GM12892 (cell line): ENCODE measurements around the gene HRAS.

ENCODE experiments used
- DNase-seq: peaks from one replicate; pipeline ENCODE4 v3.0.0; 2011; ENCODE audit not compliant: insufficient read length
- FAIRE-seq: peaks from 2 replicates; lab custom pipeline; 2011; peaks lifted over from hg19 to GRCh38; lab: Jason Lieb, UNC
- POLR2A ChIP-seq: IDR thresholded peaks from 2 replicates; pipeline ENCODE4 v1.6.1; 2011; ENCODE audit warnings: low read depth, low read length, control low read depth
- POLR2AphosphoS5 ChIP-seq: IDR thresholded peaks from 2 replicates; pipeline ENCODE4 v1.6.1; 2011; ENCODE audit warnings: low read depth, low read length, control low read depth
- TAF1 ChIP-seq: IDR thresholded peaks from 2 replicates; pipeline ENCODE4 v1.6.1; 2011; ENCODE audit warnings: low read depth, mild to moderate bottlenecking, control low read depth, low read length, borderline replicate concordance

HRAS gene

GRCh38 chr11:534396-535209, 773 bp downstream of the HRAS start:
- FAIRE-seq, result peak; percentile 70

DNA sequence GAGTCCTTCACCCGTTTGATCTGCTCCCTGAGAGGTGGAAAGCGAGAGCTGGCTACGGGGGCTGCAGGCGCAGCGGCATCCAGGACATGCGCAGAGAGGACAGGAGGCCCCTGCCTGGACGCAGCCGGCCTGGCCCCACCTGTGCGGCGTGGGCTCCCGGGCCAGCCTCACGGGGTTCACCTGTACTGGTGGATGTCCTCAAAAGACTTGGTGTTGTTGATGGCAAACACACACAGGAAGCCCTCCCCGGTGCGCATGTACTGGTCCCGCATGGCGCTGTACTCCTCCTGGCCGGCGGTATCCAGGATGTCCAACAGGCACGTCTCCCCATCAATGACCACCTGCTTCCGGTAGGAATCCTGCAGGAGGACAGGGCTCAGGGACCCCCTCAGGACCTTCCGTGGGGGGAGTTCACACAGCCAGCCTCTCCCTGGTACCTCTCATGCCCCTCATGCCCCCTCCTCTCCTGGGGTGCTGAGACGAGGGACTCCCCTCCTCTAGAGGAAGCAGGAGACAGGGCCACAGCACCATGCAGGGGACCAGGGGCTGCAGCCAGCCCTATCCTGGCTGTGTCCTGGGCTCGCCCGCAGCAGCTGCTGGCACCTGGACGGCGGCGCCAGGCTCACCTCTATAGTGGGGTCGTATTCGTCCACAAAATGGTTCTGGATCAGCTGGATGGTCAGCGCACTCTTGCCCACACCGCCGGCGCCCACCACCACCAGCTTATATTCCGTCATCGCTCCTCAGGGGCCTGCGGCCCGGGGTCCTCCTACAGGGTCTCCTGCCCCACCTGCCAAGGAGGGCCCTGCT, 1.6 kb downstream of the HRAS start:
- FAIRE-seq (peak; percentile 36), DNase-seq (no peak)
- TF ChIP-seq TAF1 (no peak), POLR2A (no peak), POLR2AphosphoS5 (no peak)

More at GRCh38 chr11:534396-535209, 773 bp downstream of the HRAS start:
- no peak for DNase-seq
- TF ChIP-seq TAF1 (no peak), POLR2AphosphoS5 (no peak), POLR2A (no peak)

DNA sequence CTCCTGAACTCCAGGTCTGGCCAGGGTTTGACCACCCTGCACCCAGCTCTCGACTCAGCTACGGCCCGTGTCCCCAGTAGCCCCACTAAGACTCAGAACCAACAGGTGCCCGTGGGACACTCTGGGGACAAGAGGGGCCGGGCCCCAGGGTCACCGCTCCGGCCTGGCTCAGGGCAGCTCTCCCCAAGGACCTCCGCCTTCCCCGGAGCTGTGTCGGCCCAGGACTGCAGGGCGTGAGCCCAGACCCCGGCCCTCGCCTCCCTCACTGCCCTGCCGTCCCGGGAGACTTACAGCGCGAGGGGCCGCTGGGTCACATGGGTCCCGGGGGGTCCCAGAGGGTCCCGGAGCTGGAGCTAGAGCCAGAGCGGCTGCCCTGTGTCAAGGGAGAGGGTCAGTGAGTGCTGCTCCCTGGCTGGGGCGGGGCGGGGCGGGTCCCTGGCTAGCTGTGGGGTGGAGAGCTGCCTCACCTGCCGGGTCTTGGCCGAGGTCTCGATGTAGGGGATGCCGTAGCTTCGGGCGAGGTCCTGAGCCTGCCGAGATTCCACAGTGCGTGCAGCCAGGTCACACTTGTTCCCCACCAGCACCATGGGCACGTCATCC, 2.3 kb downstream of the HRAS start:
- DNase-seq (no peak), FAIRE-seq (no peak)
- TF ChIP-seq TAF1 (no peak), POLR2A (no peak), POLR2AphosphoS5 (no peak)

- FAIRE-seq (no peak), DNase-seq (no peak)
- TF ChIP-seq POLR2A, result no peak
- TF ChIP-seq POLR2AphosphoS5, result no peak
Observed at GRCh38 chr11:532527-532985, 2.8 kb downstream of the HRAS start.

DNA sequence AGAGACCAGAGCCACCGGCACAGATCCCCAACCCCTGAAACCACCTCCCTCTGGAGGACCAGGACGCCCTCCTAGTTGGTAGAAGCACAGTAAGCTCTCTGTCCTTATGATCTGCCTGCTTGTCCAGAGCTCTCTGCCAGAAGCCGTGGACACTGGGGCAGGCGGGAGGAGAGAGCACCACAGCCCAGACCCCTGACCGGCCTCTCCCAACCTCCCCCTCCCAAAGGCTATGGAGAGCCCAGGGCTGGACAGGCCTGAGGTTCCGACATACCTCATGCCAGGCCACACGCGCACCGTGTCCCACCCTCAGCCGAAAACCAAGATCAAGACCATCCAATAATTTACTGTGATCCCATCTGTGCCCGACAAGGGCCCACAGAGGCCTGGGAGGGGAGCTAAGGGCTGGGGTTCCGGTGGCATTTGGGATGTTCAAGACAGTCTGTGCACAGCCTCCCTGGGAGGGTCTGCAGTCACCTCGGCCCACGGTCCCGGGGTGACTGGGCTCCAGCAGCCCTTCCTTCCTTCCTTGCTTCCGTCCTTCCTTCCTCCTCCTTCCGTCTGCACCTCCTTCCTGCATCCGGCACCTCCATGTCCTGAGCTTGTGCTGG, 3.4 kb downstream of the HRAS start:
- TF ChIP-seq POLR2A (no peak), POLR2AphosphoS5 (no peak), TAF1 (no peak)
- FAIRE-seq (no peak), DNase-seq (no peak)

DNA sequence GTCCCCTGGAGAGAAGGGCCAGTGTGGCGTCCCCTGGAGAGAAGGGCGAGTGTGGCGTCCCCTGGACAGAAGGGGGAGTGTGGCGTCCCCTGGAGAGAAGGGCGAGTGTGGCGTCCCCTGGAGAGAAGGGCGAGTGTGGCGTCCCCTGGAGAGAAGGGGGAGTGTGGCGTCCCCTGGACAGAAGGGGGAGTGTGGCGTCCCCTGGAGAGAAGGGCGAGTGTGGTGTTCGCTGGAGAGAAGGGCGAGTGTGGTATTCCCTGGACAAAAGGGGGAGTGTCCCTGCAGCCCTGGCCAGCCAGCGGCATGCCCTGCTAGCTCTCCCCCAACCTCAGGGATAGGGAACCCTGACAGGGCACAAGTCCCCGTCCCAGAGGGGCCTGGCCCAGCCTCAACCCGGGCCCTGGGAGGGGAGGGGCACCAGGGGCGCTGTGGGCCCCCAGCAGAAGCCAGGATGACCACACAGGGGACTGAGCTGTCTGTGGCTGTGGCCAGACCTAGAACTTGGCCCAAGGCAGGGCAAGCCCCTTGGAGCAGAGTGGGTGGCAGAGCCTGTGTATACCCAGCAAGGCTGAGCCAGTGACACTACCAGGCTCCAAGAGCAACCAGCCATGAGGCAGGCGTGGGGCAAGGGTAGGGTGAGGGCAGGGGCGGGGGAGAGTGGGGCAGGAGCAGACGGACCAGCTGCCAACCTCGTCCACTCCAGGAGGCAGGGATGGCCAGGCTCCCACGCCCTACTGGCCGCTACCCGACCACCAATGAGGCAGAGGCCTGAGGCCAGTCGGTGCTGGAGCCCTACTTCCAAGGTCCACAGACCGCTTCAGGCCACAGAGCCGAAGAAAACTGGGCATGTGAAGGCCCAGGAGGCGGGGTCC, 4.2 kb downstream of the HRAS start:
- TF ChIP-seq TAF1 (no peak), POLR2A (no peak), POLR2AphosphoS5 (no peak)
- DNase-seq, result no peak
- FAIRE-seq, result no peak

- FAIRE-seq, result no peak
- no peak for DNase-seq
- no peak for TF ChIP-seq POLR2AphosphoS5
- no peak for TF ChIP-seq POLR2A
- no peak for TF ChIP-seq TAF1
Observed at GRCh38 chr11:529728-530411, 5.5 kb downstream of the HRAS start.

DNA sequence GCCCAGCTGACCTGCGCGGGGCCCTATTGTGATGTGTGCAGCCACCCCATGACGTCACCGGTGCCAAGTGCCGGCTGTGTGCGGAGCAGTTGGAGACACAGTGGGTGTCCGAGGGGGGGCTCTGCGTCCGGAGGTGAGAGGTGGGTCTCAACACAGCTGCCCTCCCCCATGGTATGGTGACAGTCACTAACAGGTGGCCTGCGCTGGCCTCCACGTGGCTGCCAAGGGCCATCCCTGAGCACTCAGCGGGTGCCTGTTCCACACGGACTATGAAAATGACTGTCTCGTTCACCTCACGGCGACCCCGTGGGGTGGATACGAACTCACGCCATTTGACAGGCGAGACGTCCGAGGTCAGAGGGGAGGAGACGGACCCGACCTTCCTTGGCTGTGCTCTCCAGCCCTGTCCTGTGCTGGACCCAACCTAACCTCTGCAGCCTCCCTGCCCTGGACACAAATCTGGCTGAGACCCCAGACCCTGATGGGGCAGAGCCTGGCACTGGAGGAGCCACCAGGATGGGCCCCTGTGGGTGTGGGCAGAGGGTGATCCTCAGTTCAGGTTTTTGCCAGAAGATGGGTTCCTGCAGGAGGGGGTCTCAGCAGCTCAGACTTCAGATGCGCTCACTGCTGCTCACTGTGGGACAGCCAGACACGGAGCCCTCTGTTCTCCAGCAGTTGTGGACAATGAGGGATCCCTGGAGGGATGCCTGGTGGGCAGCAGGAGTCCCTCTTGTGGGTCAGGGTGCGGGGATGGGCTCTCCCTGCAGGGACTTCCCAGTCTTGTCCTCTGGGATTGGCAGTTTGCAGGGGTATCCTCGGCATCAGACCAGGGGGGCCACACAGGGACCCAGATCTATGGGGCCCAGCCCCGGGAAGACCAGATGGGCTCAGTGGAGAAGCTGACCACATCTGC, 6.3 kb downstream of the HRAS start:
- TF ChIP-seq TAF1 (no peak), POLR2A (no peak), POLR2AphosphoS5 (no peak)
- DNase-seq (no peak), FAIRE-seq (no peak)
